ENCODE data around the gene MCF2L2.

The MCF2L2 gene

GRCh38 chr3:183360971-183361624 is 67.3 kb downstream of the MCF2L2 start:
- DNase-seq: no peak

- DNase-seq: no peak
These were observed 69.4 kb downstream of the MCF2L2 start for GRCh38 chr3:183359036-183359435.

GRCh38 chr3:183357564-183358079 is 70.8 kb downstream of the MCF2L2 start:
- DNase-seq: no peak

GRCh38 chr3:183356920-183357319 is 71.5 kb downstream of the MCF2L2 start:
- no peak for DNase-seq

- DNase-seq: no peak
These were observed 73.5 kb downstream of the MCF2L2 start for GRCh38 chr3:183354874-183355273.

- DNase-seq: no peak
These were observed 74.0 kb downstream of the MCF2L2 start for GRCh38 chr3:183354325-183354831.

- DNase-seq: no peak
These were observed 75.0 kb downstream of the MCF2L2 start for GRCh38 chr3:183353421-183353820.

GRCh38 chr3:183350164-183350563 is 78.3 kb downstream of the MCF2L2 start:
- no peak for DNase-seq

GRCh38 chr3:183349421-183350157 is 78.8 kb downstream of the MCF2L2 start:
- no peak for DNase-seq

GRCh38 chr3:183342824-183343223 is 85.6 kb downstream of the MCF2L2 start:
- no peak for DNase-seq

- no peak for DNase-seq
These were observed 86.7 kb downstream of the MCF2L2 start for GRCh38 chr3:183341545-183342288.

GRCh38 chr3:183340222-183340621 is 88.2 kb downstream of the MCF2L2 start:
- DNase-seq: no peak

- no peak for DNase-seq
These were observed 88.8 kb downstream of the MCF2L2 start for GRCh38 chr3:183339461-183340086.

- DNase-seq: no peak
These were observed 89.9 kb downstream of the MCF2L2 start for GRCh38 chr3:183338520-183338919.

GRCh38 chr3:183332487-183332886 is 95.9 kb downstream of the MCF2L2 start:
- DNase-seq: no peak

- DNase-seq: no peak
These were observed 96.9 kb downstream of the MCF2L2 start for GRCh38 chr3:183331498-183331897.

GRCh38 chr3:183330881-183331280 is 97.5 kb downstream of the MCF2L2 start:
- DNase-seq: no peak

GRCh38 chr3:183329543-183329942 is 98.9 kb downstream of the MCF2L2 start:
- no peak for DNase-seq

- peak; percentile 70 for DNase-seq
These were observed 99.6 kb downstream of the MCF2L2 start for GRCh38 chr3:183328823-183329222.

GRCh38 chr3:183328164-183328563 is 100.3 kb downstream of the MCF2L2 start:
- DNase-seq: no peak

- DNase-seq: no peak
These were observed 101.1 kb downstream of the MCF2L2 start for GRCh38 chr3:183327343-183327742.

- DNase-seq: peak; percentile 14
These were observed 104.3 kb downstream of the MCF2L2 start for GRCh38 chr3:183324083-183324482.

- no peak for DNase-seq
These were observed 109.0 kb downstream of the MCF2L2 start for GRCh38 chr3:183319371-183319770.
